EH (cell line): ENCODE data around the gene LRRC14B.
A peak's percentile ranks its signal among the peaks of the same experiment; 100 is the strongest.
"Not testable (repeated sequence)": the region's sequence is repeated elsewhere in the genome, so short reads cannot be mapped to it uniquely, and the experiment has no call there.

Source experiments
- DNase-seq: peaks from one replicate; pipeline ENCODE4 v3.0.0-alpha.2; 2015; ENCODE audit warnings: low read depth

The LRRC14B gene

DNA sequence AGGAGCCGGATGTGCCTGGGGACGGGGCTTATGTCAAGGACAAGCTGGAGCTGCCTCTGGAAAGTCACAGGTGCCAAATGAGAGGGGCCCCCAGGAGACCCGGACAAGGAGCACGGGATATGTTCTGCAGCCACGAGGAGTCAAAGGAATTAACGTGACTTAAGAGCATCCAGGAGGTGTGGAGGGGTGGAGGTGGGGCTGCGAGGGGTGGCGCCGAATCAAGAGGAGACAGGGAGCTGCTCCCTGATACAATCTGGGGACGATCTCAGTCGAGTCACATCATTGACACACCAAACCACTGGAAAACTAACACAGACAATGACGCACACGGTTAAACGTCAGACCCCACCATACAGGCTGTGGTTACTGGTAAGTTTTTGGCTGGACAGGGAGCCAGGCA lies 16.3 kb downstream of the LRRC14B start:
- DNase-seq, result peak; percentile 79

- no peak for DNase-seq
Observed at GRCh38 chr5:208449-209114, 17.3 kb downstream of the LRRC14B start.

- no peak for DNase-seq
Observed at GRCh38 chr5:213803-214395, 22.6 kb downstream of the LRRC14B start.

DNA sequence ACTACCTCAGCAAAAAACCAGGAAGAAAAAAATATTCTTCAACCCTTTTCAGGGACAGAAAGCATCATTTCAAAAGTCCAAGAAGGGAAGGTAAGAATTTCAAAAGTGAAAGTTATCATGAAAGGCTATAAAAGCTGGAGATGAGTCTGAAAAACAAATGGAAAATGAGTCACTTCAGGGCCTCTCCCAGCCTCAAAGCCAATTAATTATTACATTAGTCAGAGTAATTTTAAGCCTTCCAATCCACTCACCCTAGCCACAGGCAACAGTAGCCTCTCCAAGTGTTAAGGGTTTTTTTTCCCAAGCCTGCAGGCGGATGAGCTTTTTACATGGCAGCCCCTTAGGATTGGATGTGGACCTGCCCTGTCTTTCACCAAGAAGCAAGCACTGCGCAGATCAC lies 24.0 kb downstream of the LRRC14B start:
- DNase-seq, result peak; percentile 70

- not testable (repeated sequence) for DNase-seq
Observed at GRCh38 chr5:216076-216475, 24.8 kb downstream of the LRRC14B start.

DNA sequence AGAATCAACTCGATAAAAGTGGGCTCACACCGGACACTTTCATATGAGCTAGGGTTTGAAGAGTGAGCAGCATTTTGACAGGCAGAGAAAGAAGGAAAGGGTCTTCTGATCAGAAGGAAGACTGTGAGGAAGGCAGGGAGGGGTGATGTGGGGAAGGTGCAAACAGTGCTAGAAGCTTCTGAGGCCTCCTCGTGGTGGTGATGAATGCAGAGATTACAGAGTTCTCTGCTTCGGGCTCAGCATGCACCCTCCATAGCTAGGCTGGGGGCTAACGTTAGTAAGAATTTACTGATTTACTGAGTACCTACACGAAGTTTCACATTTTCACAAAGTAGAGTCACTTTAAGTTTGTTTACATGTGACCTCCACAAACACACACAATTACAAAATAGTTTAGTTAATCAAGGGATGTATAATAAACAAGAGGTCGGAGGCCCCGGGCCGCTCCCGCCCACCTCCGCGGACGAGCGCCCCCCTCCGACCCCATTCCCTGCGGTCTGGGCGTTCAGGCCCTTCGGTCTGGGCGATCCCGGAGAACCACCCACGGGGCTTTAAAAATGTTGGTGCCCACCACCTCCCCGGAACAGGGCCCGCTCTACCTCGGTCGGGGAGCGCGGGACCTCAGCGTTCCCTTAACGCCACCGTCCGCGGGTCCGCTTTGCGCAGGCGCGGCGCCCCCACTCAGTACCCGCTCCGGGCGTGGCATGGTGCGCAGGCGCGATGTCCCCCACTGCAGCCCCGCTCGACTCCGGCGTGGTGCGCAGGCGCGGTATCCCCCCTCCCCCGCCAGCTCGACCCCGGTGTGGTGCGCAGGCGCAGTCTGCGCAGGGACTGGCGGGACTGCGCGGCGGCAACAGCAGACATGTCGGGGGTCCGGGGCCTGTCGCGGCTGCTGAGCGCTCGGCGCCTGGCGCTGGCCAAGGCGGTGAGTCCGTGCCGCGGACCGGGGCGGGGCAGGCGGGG lies 26.5 kb downstream of the LRRC14B start, which contains the start of the genes CCDC127 and SDHA:
CCDC127 (minus strand) TSS at position 660 of the 963 bp plus-strand sequence. CDS start 1,304 bp downstream, outside the sequence.
SDHA (plus strand) TSS at position 827 of the 963 bp plus-strand sequence; CDS start at position 863, 36 bp downstream.
- DNase-seq, result peak; percentile 93

GRCh38 chr5:218457-219291 lies 27.4 kb downstream of the LRRC14B start:
- peak; percentile 57 for DNase-seq

- peak; percentile 53 for DNase-seq
Observed at GRCh38 chr5:219460-219863, 28.2 kb downstream of the LRRC14B start.

GRCh38 chr5:219991-220390 lies 28.7 kb downstream of the LRRC14B start:
- DNase-seq, result peak; percentile 16

- peak; percentile 25 for DNase-seq
Observed at GRCh38 chr5:222951-223715, 31.8 kb downstream of the LRRC14B start.

- DNase-seq, result no peak
Observed at GRCh38 chr5:223791-224190, 32.5 kb downstream of the LRRC14B start.

DNA sequence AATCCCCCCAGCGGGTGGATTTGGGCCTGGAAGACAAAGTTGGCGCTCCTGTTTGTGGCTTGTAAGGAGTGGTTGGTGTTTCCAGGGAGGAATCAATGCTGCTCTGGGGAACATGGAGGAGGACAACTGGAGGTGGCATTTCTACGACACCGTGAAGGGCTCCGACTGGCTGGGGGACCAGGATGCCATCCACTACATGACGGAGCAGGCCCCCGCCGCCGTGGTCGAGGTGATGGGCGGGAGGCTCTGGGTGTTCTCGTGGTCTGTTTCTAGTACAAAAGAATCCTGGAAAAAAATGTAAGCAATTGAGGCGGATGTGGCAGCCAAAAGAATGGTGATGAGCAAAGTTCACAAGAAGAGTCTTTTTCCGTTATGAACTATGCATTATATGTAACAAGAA lies 34.0 kb downstream of the LRRC14B start:
- DNase-seq, result no peak

DNA sequence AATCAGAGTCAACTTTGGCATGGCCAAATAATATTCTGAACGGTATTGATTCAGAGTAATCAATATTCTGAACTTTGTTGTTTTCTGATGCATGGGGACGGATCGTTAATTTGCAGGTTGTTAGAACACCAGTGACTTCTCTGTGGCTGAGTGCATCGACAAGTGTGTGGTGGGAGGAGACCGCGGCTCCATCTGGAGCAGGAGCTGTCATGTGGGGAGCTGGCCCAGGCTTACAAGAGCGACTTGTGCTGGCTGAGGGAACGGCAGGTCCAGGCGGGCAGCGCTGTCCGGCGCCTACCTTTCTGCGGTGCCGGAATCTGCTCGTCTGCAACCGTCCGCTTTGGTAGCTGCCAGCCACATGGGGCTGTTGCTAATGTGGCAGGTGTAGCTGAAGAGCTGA lies 36.1 kb downstream of the LRRC14B start:
- not testable (repeated sequence) for DNase-seq

GRCh38 chr5:228886-229285 lies 37.6 kb downstream of the LRRC14B start:
- no peak for DNase-seq

DNA sequence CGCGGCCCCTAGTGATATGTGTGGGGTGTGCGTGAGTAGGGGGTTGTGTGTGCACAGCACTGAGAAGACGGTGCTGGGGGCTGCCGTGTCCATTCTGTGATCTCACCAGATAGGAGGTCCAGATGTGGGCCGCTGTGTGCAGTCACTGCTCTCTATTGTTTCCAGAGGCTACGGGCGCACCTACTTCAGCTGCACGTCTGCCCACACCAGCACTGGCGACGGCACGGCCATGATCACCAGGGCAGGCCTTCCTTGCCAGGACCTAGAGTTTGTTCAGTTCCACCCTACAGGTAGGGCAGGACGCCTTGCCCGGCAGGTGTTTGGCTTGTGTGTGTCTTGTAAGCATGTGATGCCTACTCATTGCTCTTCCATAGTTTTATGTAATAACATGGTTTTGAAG lies 39.4 kb downstream of the LRRC14B start:
- DNase-seq, result no peak

- no peak for DNase-seq
Observed at GRCh38 chr5:231661-232060, 40.4 kb downstream of the LRRC14B start.

DNA sequence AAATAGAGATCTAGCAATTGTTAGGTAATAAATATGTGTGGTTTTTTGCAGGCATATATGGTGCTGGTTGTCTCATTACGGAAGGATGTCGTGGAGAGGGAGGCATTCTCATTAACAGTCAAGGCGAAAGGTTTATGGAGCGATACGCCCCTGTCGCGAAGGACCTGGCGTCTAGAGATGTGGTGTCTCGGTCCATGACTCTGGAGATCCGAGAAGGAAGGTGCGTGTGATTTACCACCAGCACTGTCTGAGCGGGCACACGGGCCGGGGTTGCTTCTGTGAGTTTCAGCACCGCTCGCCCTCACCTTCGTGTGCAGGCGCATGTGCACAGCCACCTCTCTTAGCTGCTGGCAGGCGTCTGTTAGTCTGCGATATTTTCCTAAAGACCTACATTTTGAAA lies 42.1 kb downstream of the LRRC14B start:
- not testable (repeated sequence) for DNase-seq

DNA sequence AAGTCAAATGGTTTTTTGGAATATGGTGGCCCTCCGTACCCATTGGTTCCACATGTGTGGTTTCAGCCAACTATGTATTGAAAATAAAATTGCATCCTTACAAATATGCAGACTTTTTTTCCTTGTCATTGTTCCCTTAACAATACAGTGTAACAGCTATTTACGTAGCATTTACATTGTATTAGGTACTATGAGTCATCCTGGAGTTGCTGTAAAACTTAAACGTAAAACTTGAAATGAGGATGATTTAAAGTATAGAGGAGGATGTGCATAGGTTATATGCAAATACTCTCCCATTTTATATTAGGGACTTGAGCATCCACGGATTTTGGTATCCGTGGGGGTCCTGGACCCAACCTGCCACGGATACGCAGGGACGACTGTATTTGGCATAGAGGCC lies 43.2 kb downstream of the LRRC14B start:
- DNase-seq, result no peak

- not testable (repeated sequence) for DNase-seq
Observed at GRCh38 chr5:235527-235926, 44.2 kb downstream of the LRRC14B start.

- not testable (repeated sequence) for DNase-seq
Observed at GRCh38 chr5:237931-238330, 46.6 kb downstream of the LRRC14B start.

DNA sequence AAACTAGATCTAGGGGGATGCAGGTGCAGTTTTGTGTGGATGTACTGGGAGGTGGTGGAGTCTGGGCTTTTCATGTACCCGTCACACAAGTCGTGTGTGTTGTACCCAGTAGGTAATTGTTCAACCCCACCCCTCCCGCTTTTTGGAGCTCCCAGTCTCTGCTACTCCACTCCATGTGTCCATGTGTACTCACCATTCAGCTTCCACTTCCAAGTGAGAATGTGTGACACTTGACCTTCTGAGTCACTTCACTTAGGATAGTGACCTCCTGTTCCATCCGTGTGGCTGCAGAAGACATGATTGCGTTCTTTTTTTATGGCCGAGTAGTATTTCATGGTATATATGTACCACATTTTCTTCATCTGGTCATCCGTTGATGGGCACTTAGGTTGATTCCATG lies 49.3 kb downstream of the LRRC14B start:
- DNase-seq, result not testable (repeated sequence)
